A673 (cell line): ENCODE measurements around the gene LSR.

Source experiments
- CTCF ChIP-seq: fragments of 300-800, 200-600 bp; sonication (generic); conservative IDR thresholded peaks from 2 replicates; pipeline ENCODE4 v1.5.1; 2017; ENCODE audit warnings: low read depth, mild to moderate bottlenecking, antibody characterized with exemption, low read length, moderate library complexity, mixed read lengths
- EZH2 ChIP-seq: fragments of 200-600 bp; sonication (generic); IDR thresholded peaks from 2 replicates; pipeline ENCODE4 v1.6.1; 2017; ENCODE audit warnings: borderline replicate concordance, low read depth, mild to moderate bottlenecking, mixed read lengths, antibody characterized with exemption, low read length; ENCODE audit not compliant: poor library complexity, severe bottlenecking

GRCh38 chr19:35269438-35270117, 20.8 kb downstream of the LSR start:
- TF ChIP-seq CTCF (peak; percentile 53), EZH2 (no peak)
